A673 (cell line): ENCODE measurements around the gene TTL. TPM values are rescaled to one million over a fixed set of nuclear protein-coding genes. Genes with fewer than 3 reads are reported as not detected.

Source experiments
- BruUV-seq: library from RNA; stranded (reverse); fragments of 400-500 nt; replicated peaks from 2 replicates; lab custom pipeline; 2021; lab: Mats Ljungman, UMichigan
- CTCF ChIA-PET: fragments of 300-600 bp; sonication (Branson Sonifier 250); formaldehyde crosslinking; loops from one replicate; lab custom pipeline; 2022; ENCODE audit warnings: antibody characterized with exemption; lab: Charles Lee
- POLR2A ChIA-PET: fragments of 300-600 bp; sonication (Branson Sonifier 250); formaldehyde crosslinking; loops from one replicate; lab custom pipeline; 2022; ENCODE audit warnings: antibody characterized with exemption; ENCODE audit not compliant: low non-redundant PET; lab: Charles Lee
- DNase-seq: peaks from one replicate; pipeline ENCODE4 v3.0.0-alpha.2; 2015; ENCODE audit warnings: low spot score
- H3K27ac ChIP-seq: fragments of 200-600 bp; sonication (generic); 2 replicates; pipeline ENCODE4 v1.5.1; 2016; ENCODE audit warnings: mixed run types, low read depth, mild to moderate bottlenecking, mixed read lengths, antibody characterized with exemption, low read length; ENCODE audit not compliant: poor library complexity, severe bottlenecking
- H3K27me3 ChIP-seq: fragments of 200-600 bp; sonication (generic); replicated peaks from 2 replicates; pipeline ENCODE4 v1.6.1; 2017; ENCODE audit warnings: mixed run types, low read depth, mild to moderate bottlenecking, mixed read lengths, antibody characterized with exemption, low read length; ENCODE audit not compliant: insufficient read depth, poor library complexity
- H3K36me3 ChIP-seq: fragments of 200-600 bp; sonication (generic); 2 replicates; pipeline ENCODE4 v1.6.1; 2016; ENCODE audit warnings: mixed run types, mild to moderate bottlenecking, mixed read lengths, antibody characterized with exemption, low read length; ENCODE audit not compliant: insufficient read depth, poor library complexity, severe bottlenecking
- H3K4me1 ChIP-seq: fragments of 200-600 bp; sonication (generic); 2 replicates; pipeline ENCODE4 v1.6.1; 2017; ENCODE audit warnings: mixed run types, mild to moderate bottlenecking, mixed read lengths, antibody characterized with exemption, low read length; ENCODE audit not compliant: insufficient read depth, poor library complexity, severe bottlenecking
- H3K4me3 ChIP-seq: fragments of 200-600 bp; sonication (generic); 2 replicates; pipeline ENCODE4 v1.5.1; 2016; ENCODE audit warnings: low read depth, mixed run types, mild to moderate bottlenecking, mixed read lengths, low read length; ENCODE audit not compliant: poor library complexity, severe bottlenecking
- H3K9me3 ChIP-seq: fragments of 200-600 bp; sonication (generic); 2 replicates; pipeline ENCODE4 v1.6.1; 2016; ENCODE audit warnings: mixed run types, low read depth, mild to moderate bottlenecking, mixed read lengths, antibody characterized with exemption, low read length; ENCODE audit not compliant: poor library complexity, severe bottlenecking
- EZH2 ChIP-seq: fragments of 200-600 bp; sonication (generic); IDR thresholded peaks from 2 replicates; pipeline ENCODE4 v1.6.1; 2017; ENCODE audit warnings: borderline replicate concordance, low read depth, mild to moderate bottlenecking, mixed read lengths, antibody characterized with exemption, low read length; ENCODE audit not compliant: poor library complexity, severe bottlenecking
- intact Hi-C: fragments of 100-400 bp; cut with micrococcal nuclease; formaldehyde crosslinking; loops from one replicate; pipeline ENCODE4 v1.10.0; 2022; ENCODE audit not compliant: unreplicated experiment
- total RNA-seq: library from RNA; stranded (reverse); gene quantifications from 2 replicates; pipeline ENCODE4 v1.2.3, GENCODE V29; 2021
- TF ChIP-seq, protein P1 (sequence below): fragments of 300-800, 200-600 bp; sonication (generic); conservative IDR thresholded peaks from 2 replicates; pipeline ENCODE4 v1.5.1; 2017; ENCODE audit warnings: low read depth, mild to moderate bottlenecking, antibody characterized with exemption, low read length, moderate library complexity, mixed read lengths

Gene TTL
- total RNA-seq, 1 experiment from 2014 or later = 146 TPM

DNA sequence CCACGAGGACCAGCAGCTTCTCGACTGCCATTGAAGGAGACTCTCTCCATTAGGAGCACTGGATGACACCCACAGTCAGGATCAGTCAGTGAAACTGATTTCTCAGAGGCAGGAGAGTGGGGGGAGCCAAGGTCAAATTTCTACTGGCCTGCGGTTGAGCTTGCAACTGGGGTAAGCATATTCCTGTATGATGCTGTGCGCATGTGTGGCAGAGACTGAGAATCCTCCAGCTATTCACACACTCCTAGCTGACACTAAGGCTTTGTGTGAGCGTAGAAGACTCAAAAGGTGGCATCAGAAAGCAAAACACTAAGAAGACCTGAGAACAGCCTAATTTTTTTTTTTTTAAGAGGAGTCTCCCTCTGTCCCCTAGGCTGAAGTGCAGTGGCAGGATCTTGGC is 19.8 kb upstream of the TTL start:
- no TSS peak for BruUV-seq
- intact Hi-C loops = no loop called here
- TF ChIP-seq EZH2 = no peak
- TF ChIP-seq, protein P1, sequence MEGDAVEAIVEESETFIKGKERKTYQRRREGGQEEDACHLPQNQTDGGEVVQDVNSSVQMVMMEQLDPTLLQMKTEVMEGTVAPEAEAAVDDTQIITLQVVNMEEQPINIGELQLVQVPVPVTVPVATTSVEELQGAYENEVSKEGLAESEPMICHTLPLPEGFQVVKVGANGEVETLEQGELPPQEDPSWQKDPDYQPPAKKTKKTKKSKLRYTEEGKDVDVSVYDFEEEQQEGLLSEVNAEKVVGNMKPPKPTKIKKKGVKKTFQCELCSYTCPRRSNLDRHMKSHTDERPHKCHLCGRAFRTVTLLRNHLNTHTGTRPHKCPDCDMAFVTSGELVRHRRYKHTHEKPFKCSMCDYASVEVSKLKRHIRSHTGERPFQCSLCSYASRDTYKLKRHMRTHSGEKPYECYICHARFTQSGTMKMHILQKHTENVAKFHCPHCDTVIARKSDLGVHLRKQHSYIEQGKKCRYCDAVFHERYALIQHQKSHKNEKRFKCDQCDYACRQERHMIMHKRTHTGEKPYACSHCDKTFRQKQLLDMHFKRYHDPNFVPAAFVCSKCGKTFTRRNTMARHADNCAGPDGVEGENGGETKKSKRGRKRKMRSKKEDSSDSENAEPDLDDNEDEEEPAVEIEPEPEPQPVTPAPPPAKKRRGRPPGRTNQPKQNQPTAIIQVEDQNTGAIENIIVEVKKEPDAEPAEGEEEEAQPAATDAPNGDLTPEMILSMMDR = no peak
- CTCF ChIA-PET = no interaction called here
- DNase-seq = no peak
- no peaks in the 10 kb centered on the region for H3K9me3 ChIP-seq
- H3K36me3 ChIP-seq = no peaks in the 10 kb centered on the region
- H3K27ac ChIP-seq = no peak overlapping the region
- H3K27me3 ChIP-seq = no peaks in the 10 kb centered on the region
- no peak overlapping the region for H3K4me3 ChIP-seq
- POLR2A ChIA-PET = interaction anchor here (0.6 kb wide), 1 partner anchor 12 kb away, joined by 3 read pairs; no protein-coding TSS in a partner anchor
- no peaks in the 10 kb centered on the region for H3K4me1 ChIP-seq

DNA sequence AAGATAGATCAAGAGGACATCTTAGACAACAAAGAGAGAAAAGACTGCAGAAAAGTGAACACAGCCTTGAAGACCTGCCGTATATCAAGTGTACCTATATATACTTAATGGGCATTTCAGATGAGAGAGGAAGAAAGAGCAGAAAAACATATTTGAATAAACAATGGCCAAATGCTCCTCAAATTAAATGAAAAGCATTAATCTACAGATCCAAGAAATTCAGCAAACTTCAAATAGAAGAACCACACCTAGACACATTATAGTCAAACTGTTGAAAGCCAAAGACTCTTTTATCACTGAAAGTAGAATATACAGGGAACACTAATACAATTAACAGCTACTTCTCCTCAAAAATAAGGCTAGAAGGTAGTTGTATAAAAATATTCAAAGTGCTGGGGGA is 18.7 kb upstream of the TTL start:
- intact Hi-C loops = no loop called here
- BruUV-seq = no TSS peak
- no peak overlapping the region for H3K4me3 ChIP-seq

DNA sequence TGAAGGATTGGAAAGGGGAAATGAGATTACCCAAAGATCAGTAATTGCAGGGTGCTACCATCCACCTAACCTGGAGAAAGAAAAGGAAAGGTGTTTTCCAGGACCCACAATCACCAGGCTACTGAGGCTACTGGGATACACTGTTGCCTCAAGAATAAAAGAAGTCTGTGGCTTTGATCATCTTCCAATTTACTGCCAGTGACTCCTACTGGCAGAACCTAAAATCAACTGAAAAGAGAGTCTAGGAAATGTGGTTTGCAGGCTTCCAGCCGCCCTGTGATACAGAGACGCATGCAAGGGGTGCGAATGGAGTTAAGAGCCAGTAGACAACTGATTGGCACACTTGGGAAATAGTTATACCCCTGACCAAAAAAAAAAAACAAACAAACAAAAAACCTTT is 16.6 kb upstream of the TTL start:
- no peaks in the 10 kb centered on the region for H3K9me3 ChIP-seq
- H3K4me1 ChIP-seq = no peaks in the 10 kb centered on the region
- no peak overlapping the region for H3K27ac ChIP-seq
- H3K27me3 ChIP-seq = no peaks in the 10 kb centered on the region
- DNase-seq = peak; percentile 14
- BruUV-seq = no TSS peak
- no peak overlapping the region for H3K4me3 ChIP-seq
- CTCF ChIA-PET = interaction anchor here (0.6 kb wide), 1 partner anchor 322 kb away, joined by 3 read pairs; no protein-coding TSS in a partner anchor
- intact Hi-C loops = no loop called here
- POLR2A ChIA-PET = no interaction called here
- no peaks in the 10 kb centered on the region for H3K36me3 ChIP-seq
- TF ChIP-seq, protein P1 = peak; percentile 42
- TF ChIP-seq EZH2 = no peak

More for the DNA sequence above, 18.7 kb upstream of the TTL start:
- ChIA-PET POLR2A (no interaction called here), CTCF (no interaction called here)
- TF ChIP-seq, protein P1 = no peak
- no peak for TF ChIP-seq EZH2
- Histone ChIP-seq H3K9me3 (no peaks in the 10 kb centered on the region), H3K4me1 (no peaks in the 10 kb centered on the region), H3K27ac (no peak overlapping the region), H3K27me3 (no peaks in the 10 kb centered on the region), H3K36me3 (no peaks in the 10 kb centered on the region)
- no peak for DNase-seq
